Measurements from ENCODE around the gene ADAM10. TPM values are rescaled to one million over a fixed set of nuclear protein-coding genes. Genes with fewer than 3 reads are reported as not detected.

ADAM10 gene
- total and polyA plus RNA-seq, 2 of the 8 experiments (the other 6 are each of a cell fraction or from before 2014, with no cell fraction given), result 46.5 to 163 TPM

DNA sequence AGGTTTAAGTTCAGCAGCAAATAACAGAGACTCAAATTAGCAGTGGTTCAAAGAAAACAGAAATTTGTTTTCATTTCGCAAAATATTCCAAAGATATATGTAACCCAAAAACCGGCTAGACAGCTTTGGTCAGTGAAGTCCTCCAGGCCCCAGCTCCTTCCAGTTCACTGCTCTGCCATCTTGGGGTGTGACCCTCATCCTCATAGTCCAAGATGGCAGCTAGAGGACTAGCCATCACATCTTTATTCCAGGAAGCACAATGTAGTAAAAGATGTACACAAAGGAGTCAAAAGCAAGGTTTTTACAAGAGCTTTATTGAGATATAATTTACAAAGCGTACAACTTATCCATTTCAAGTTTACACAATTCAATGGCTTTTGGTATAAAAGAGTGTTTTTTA is 210.6 kb downstream of the ADAM10 start (continued):
- TF ChIP-seq JUND (IDR thresholded peaks at IDR 0.05; ENCODE audit: low read length) (no peak), POLR2A (IDR thresholded peaks at IDR 0.05; ENCODE audit: control extremely low read depth in 1 of 2, low read depth in 2 of 2, low read length in 2 of 2) (no peak), RBBP5 (IDR thresholded peaks at IDR 0.05; ENCODE audit: borderline replicate concordance, low read depth, low read length) (no peak), TEAD4 (IDR thresholded peaks at IDR 0.05; ENCODE audit: low read depth, low read length) (no peak)

Small RNA genes within 50 kb of the gene (small RNA-seq; reads per million reads assigned to genes)
- not detected for gene AC091046.1 (ENCODE audit: insufficient read depth)
- gene RF00012 (ENCODE audit: insufficient read depth), result not detected

Other genes with a start within 250 kb of the ADAM10 start
- gene MINDY2, start 21.6 kb upstream of the ADAM10 start, total RNA-seq (2021; fragmentation: NEBNext Ultra II Directional; extraction: Animal tissue kit (Norgen Biotek cat#: 25700)), result 24.4 and 25.7 TPM in 2 replicates
- 3.1 TPM in 2 replicates for gene MINDY2, start 21.6 kb upstream of the ADAM10 start, polyA plus RNA-seq (2011; rRNA removed)
- gene SLTM, start 184.0 kb upstream of the ADAM10 start, total RNA-seq (2021; fragmentation: NEBNext Ultra II Directional; extraction: Animal tissue kit (Norgen Biotek cat#: 25700)), result 143 and 149 TPM in 2 replicates
- 30.8 and 43.9 TPM in 2 replicates for gene SLTM, start 184.0 kb upstream of the ADAM10 start, polyA plus RNA-seq (2011; rRNA removed)
- gene RNF111, start 238.0 kb upstream of the ADAM10 start, total RNA-seq (2021; fragmentation: NEBNext Ultra II Directional; extraction: Animal tissue kit (Norgen Biotek cat#: 25700)), result 26.6 and 29.1 TPM in 2 replicates
- 11.7 and 18.5 TPM in 2 replicates for gene RNF111, start 238.0 kb upstream of the ADAM10 start, polyA plus RNA-seq (2011; rRNA removed)

All from H1 (cell line).